ENCODE measurements around the gene GRIN3B. TPM values are rescaled to one million over a fixed set of nuclear protein-coding genes. Genes with fewer than 3 reads are reported as not detected.

GRIN3B gene
- total and polyA plus RNA-seq, 9 of the 15 experiments (the other 6 are each of a cell fraction or from before 2014, with no cell fraction given), result 0.06 to 0.95 (median 0.19) TPM; not detected in 6

GRCh38 chr19:1041835-1042685 is 41.8 kb downstream of the GRIN3B start (continued):
- TF ChIP-seq ZMIZ1 (IDR thresholded peaks at IDR 0.05; ENCODE audit: low read depth in 2 of 2, low read length in 2 of 2), result no peak
- TF ChIP-seq ADNP (tag; IDR thresholded peaks at IDR 0.05), result peak; percentile 95
- TF ChIP-seq TGIF2 (CRISPR knock-in tag; IDR thresholded peaks at IDR 0.05), result no peak
- no peak for TF ChIP-seq CREBBP (IDR thresholded peaks at IDR 0.05; ENCODE audit: low read depth, low read length)
- no peak for TF ChIP-seq ZNF780A (CRISPR knock-in tag; IDR thresholded peaks at IDR 0.05)
- TF ChIP-seq ZBED1 (IDR thresholded peaks at IDR 0.05), result peak; percentile 42; the same call in 1 of the 2 replicates
- no peak for TF ChIP-seq OTX1 (CRISPR knock-in tag; IDR thresholded peaks at IDR 0.05)
- TF ChIP-seq SRSF7 (optimal IDR thresholded peaks at IDR 0.05; ENCODE audit: low read depth, low read length), result no peak
- peak; percentile 82 for TF ChIP-seq HMGN3 (IDR thresholded peaks at IDR 0.05; ENCODE audit: borderline replicate concordance, extremely low read depth, insufficient read length, low read depth, low read length)
- no peak for TF ChIP-seq ZBTB11 (CRISPR knock-in tag; IDR thresholded peaks at IDR 0.05)
- peak; percentile 30; the same call in 1 of the 2 replicates for TF ChIP-seq NFE2 (IDR thresholded peaks at IDR 0.05; ENCODE audit: low read depth)
- TF ChIP-seq BDP1 (IDR thresholded peaks at IDR 0.05; ENCODE audit: insufficient read depth, insufficient read length), result no peak
- TF ChIP-seq NFRKB (IDR thresholded peaks at IDR 0.05; ENCODE audit: low read depth), result no peak
- TF ChIP-seq RBM17 (IDR thresholded peaks at IDR 0.05; ENCODE audit: borderline replicate concordance, low read depth, low read length), result no peak
- TF ChIP-seq ARID3A (IDR thresholded peaks at IDR 0.05; ENCODE audit: borderline replicate concordance, low read depth, low read length), result no peak
- TF ChIP-seq EHMT2 (IDR thresholded peaks at IDR 0.05), result no peak
- TF ChIP-seq ESRRB (CRISPR knock-in tag; IDR thresholded peaks at IDR 0.05; ENCODE audit: borderline replicate concordance), result no peak
- no peak for TF ChIP-seq SREBF2 (CRISPR knock-in tag; IDR thresholded peaks at IDR 0.05)
- no peak for TF ChIP-seq NCOA1 (IDR thresholded peaks at IDR 0.05; ENCODE audit: low read depth)

All from K562 (cell line).